ENCODE results near the gene ANXA6. TPM values are rescaled to one million over a fixed set of nuclear protein-coding genes. Genes with fewer than 3 reads are reported as not detected.

Gene ANXA6
- total and polyA plus RNA-seq, 9 of the 15 experiments (the other 6 are each of a cell fraction or from before 2014, with no cell fraction given): 0.70 to 13.2 (median 8.3) TPM

DNA sequence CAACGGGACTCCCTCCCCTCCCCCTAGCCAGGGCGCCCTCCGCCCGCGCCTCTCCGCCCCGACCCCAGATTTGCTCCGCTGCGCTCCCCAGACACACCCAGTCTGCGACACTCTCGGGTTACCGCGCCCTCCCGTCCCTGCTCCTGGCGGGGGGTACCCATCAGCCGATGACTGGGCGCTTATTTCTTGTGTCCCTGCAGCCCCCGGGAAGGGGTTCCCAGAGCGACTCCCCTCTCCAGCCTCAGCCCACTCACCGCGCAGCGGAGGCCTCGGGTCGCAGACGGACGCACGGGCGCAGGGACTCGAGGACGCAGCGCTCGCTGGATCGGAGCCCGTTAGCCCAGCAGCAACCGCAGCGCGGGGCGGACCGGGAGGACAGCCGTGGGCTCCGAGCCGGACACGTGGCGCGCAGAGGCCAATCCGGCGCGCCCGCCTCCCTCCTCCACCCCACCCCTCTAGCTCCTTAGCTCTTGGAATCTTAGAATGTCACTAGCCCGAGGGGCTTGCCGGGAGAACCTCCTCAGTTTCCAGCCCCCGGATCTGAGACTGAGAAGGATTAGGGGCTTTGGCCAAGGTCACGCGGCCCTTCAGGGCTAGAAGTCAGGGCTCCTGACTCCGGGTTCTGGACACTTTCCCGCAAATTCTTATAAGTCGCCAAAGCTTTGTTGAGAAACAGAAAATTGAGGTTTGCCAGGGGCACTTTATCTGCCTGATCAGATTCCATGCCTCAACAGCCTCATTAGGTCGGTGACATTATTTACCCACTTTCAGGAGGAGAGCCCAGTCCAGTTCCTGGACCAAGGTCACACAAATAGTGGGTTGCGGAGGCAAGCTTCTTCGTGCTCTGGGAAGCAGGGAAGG is at the start of gene ANXA6 (continued):
- TF ChIP-seq, protein P1, sequence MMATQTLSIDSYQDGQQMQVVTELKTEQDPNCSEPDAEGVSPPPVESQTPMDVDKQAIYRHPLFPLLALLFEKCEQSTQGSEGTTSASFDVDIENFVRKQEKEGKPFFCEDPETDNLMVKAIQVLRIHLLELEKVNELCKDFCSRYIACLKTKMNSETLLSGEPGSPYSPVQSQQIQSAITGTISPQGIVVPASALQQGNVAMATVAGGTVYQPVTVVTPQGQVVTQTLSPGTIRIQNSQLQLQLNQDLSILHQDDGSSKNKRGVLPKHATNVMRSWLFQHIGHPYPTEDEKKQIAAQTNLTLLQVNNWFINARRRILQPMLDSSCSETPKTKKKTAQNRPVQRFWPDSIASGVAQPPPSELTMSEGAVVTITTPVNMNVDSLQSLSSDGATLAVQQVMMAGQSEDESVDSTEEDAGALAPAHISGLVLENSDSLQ (IDR thresholded peaks at IDR 0.05): no peak
- TF ChIP-seq HMG20B (CRISPR knock-in tag; IDR thresholded peaks at IDR 0.05) (no peak), RB1 (IDR thresholded peaks at IDR 0.05; ENCODE audit: low read depth) (peak; percentile 76), ZNF507 (tag; conservative IDR thresholded peaks at IDR 0.05) (no peak), HMGN3 (IDR thresholded peaks at IDR 0.05; ENCODE audit: borderline replicate concordance, extremely low read depth, insufficient read length, low read depth, low read length) (peak; percentile 39), ZNF311 (CRISPR knock-in tag; IDR thresholded peaks at IDR 0.05) (no peak), IRF2 (CRISPR knock-in tag; IDR thresholded peaks at IDR 0.05) (no peak), CTBP1 (IDR thresholded peaks at IDR 0.05; ENCODE audit: borderline replicate concordance) (peak; percentile 75), CC2D1A (IDR thresholded peaks at IDR 0.05) (peak; percentile 92; the same call in 1 of the 2 replicates), CBX1 (IDR thresholded peaks at IDR 0.05; ENCODE audit: low read depth) (no peak), THAP12 (CRISPR knock-in tag; IDR thresholded peaks at IDR 0.05) (peak; percentile 51; the same call in 1 of the 2 replicates), E2F5 (CRISPR knock-in tag; IDR thresholded peaks at IDR 0.05) (peak; percentile 34; the same call in 1 of the 2 replicates), GABPB1 (CRISPR knock-in tag; IDR thresholded peaks at IDR 0.05) (peak; percentile 43; the same call in 1 of the 2 replicates), MTA3 (IDR thresholded peaks at IDR 0.05; ENCODE audit: borderline replicate concordance) (peak; percentile 72; the same call in 1 of the 2 replicates)
- TF ChIP-seq, protein P2, sequence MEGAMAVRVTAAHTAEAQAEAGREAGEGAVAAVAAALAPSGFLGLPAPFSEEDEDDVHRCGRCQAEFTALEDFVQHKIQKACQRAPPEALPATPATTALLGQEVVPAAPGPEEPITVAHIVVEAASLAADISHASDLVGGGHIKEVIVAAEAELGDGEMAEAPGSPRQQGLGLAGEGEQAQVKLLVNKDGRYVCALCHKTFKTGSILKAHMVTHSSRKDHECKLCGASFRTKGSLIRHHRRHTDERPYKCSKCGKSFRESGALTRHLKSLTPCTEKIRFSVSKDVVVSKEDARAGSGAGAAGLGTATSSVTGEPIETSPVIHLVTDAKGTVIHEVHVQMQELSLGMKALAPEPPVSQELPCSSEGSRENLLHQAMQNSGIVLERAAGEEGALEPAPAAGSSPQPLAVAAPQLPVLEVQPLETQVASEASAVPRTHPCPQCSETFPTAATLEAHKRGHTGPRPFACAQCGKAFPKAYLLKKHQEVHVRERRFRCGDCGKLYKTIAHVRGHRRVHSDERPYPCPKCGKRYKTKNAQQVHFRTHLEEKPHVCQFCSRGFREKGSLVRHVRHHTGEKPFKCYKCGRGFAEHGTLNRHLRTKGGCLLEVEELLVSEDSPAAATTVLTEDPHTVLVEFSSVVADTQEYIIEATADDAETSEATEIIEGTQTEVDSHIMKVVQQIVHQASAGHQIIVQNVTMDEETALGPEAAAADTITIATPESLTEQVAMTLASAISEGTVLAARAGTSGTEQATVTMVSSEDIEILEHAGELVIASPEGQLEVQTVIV (CRISPR knock-in tag; IDR thresholded peaks at IDR 0.05; ENCODE audit: borderline replicate concordance): no peak
- TF ChIP-seq, protein P3, sequence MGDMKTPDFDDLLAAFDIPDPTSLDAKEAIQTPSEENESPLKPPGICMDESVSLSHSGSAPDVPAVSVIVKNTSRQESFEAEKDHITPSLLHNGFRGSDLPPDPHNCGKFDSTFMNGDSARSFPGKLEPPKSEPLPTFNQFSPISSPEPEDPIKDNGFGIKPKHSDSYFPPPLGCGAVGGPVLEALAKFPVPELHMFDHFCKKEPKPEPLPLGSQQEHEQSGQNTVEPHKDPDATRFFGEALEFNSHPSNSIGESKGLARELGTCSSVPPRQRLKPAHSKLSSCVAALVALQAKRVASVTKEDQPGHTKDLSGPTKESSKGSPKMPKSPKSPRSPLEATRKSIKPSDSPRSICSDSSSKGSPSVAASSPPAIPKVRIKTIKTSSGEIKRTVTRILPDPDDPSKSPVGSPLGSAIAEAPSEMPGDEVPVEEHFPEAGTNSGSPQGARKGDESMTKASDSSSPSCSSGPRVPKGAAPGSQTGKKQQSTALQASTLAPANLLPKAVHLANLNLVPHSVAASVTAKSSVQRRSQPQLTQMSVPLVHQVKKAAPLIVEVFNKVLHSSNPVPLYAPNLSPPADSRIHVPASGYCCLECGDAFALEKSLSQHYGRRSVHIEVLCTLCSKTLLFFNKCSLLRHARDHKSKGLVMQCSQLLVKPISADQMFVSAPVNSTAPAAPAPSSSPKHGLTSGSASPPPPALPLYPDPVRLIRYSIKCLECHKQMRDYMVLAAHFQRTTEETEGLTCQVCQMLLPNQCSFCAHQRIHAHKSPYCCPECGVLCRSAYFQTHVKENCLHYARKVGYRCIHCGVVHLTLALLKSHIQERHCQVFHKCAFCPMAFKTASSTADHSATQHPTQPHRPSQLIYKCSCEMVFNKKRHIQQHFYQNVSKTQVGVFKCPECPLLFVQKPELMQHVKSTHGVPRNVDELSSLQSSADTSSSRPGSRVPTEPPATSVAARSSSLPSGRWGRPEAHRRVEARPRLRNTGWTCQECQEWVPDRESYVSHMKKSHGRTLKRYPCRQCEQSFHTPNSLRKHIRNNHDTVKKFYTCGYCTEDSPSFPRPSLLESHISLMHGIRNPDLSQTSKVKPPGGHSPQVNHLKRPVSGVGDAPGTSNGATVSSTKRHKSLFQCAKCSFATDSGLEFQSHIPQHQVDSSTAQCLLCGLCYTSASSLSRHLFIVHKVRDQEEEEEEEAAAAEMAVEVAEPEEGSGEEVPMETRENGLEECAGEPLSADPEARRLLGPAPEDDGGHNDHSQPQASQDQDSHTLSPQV (IDR thresholded peaks at IDR 0.05): 0 out of 2 replicates have a peak, but pooled peaks have one; percentile 17
